Measurements from ENCODE around the gene GGN. TPM values are rescaled to one million over a fixed set of nuclear protein-coding genes. Genes with fewer than 3 reads are reported as not detected.

Gene GGN
- total RNA-seq, 1 experiment from 2014 or later = 1.5 TPM

- Histone ChIP-seq H3K4ac (ENCODE audit: low read depth, low read length) (no peak overlapping the region), H2BK15ac (ENCODE audit: low read depth, low read length) (no peak overlapping the region), H3K4me2 (ENCODE audit: insufficient read depth, insufficient read length, low read length) (no peak overlapping the region), H3K79me1 (ENCODE audit: insufficient read depth, low read depth, low read length, poor library complexity, severe bottlenecking) (peaks cover 6% of the 10 kb centered on the region), H2BK12ac (ENCODE audit: insufficient read length, low read depth, low read length) (no peak overlapping the region), H2AK5ac (ENCODE audit: insufficient read length, low read length) (no peak overlapping the region), H4K20me1 (ENCODE audit: control insufficient read depth, insufficient read depth, insufficient read length) (peaks cover 3% of the 10 kb centered on the region), H3K27ac (ENCODE audit: insufficient read length, low read depth, low read length) (no peak overlapping the region), H3K9ac (ENCODE audit: extremely low read depth, insufficient read length, low read length) (no peak overlapping the region), H3K23me2 (ENCODE audit: insufficient read length, low read depth, low read length, poor library complexity, severe bottlenecking) (peaks cover 2% of the 10 kb centered on the region), H3K23ac (ENCODE audit: insufficient read length, low read depth, low read length) (no peak overlapping the region), H3K9me3 (ENCODE audit: control insufficient read depth, low read depth, low read length) (no peaks in the 10 kb centered on the region), H2AFZ (ENCODE audit: low read length) (no peak overlapping the region), H4K8ac (replicated peaks; ENCODE audit: insufficient read length, low read depth, low read length) (no peak overlapping the region), H3K4me1 (ENCODE audit: insufficient read depth, low read length) (no peaks in the 10 kb centered on the region), H4K5ac (ENCODE audit: insufficient read length, low read depth, low read length) (no peak overlapping the region), H2BK5ac (ENCODE audit: insufficient read length, low read length) (no peak overlapping the region), H3K18ac (ENCODE audit: insufficient read length, low read depth, low read length) (no peak overlapping the region), H4K91ac (ENCODE audit: insufficient read length, low read depth, low read length) (no peak overlapping the region), H3K14ac (ENCODE audit: insufficient read depth, low read length) (no peak overlapping the region), H3T11ph (ENCODE audit: low read length) (no peak overlapping the region), H3K79me2 (ENCODE audit: insufficient read depth, low read length) (peaks cover 7% of the 10 kb centered on the region; the same call in 1 of the 2 replicates), H2BK120ac (ENCODE audit: low read depth, low read length, poor library complexity, severe bottlenecking) (no peak overlapping the region), H3K56ac (ENCODE audit: insufficient read length, low read depth, low read length) (no peak overlapping the region), H2BK20ac (ENCODE audit: low read depth, low read length, poor library complexity, severe bottlenecking) (no peak overlapping the region), H3K27me3 (ENCODE audit: insufficient read depth, low read length) (no peaks in the 10 kb centered on the region)
- TF ChIP-seq CTCF (conservative IDR thresholded peaks at IDR 0.05) = no peak
- peaks cover 10 to 17% of the 10 kb centered on the region in 2 experiments for H3K4me1 Mint-ChIP-seq
- H3K9me3 Mint-ChIP-seq = no peaks in the 10 kb centered on the region
- no peaks in the 10 kb centered on the region for H3K27me3 Mint-ChIP-seq (ENCODE audit: low read depth)
- H3K4me3 Mint-ChIP-seq = no peak overlapping the region
- WGBS (ENCODE audit: extremely low coverage, insufficient read length, low lambda C conversion rate) = no CpG with 5 or more reads among the region's 9 CpGs
- H3K36me3 Mint-ChIP-seq (ENCODE audit: insufficient read depth in 1 of 3, low read depth in 3 of 3) = peaks cover 23 to 63% (median 50%) of the 10 kb centered on the region in 3 experiments; a peak in 6 of 7 replicates
- no peak for DNase-seq
- H3K27ac Mint-ChIP-seq = no peak overlapping the region
Observed at GRCh38 chr19:38381138-38381537, 6.7 kb downstream of the GGN start.

Data from H9 (cell line).